ES-I3 (cell line): Measurements from ENCODE around the gene NKX2-3.

Experiments
- H3K36me3 ChIP-seq: 2 replicates; pipeline ENCODE4 v1.6.1; 2013; ENCODE audit warnings: mild to moderate bottlenecking, low read length, control low read depth, moderate library complexity; ENCODE audit not compliant: insufficient read depth
- H3K4me1 ChIP-seq: 2 replicates; pipeline ENCODE4 v1.6.1; 2013; ENCODE audit warnings: mild to moderate bottlenecking, control low read depth, low read length; ENCODE audit not compliant: insufficient read depth
- H3K9ac ChIP-seq: 2 replicates; pipeline ENCODE4 v1.6.1; 2013; ENCODE audit warnings: low read depth, mild to moderate bottlenecking, low read length, moderate library complexity
- H3K9me3 ChIP-seq: 2 replicates; pipeline ENCODE4 v1.6.1; 2013; ENCODE audit warnings: mild to moderate bottlenecking, low read length, moderate library complexity; ENCODE audit not compliant: control insufficient read depth, insufficient read depth

Gene NKX2-3

GRCh38 chr10:99531696-99532593 is 797 bp upstream of the NKX2-3 start:
- H3K4me1 ChIP-seq, result peaks cover 12% of the 10 kb centered on the region; the same call in 1 of the 2 replicates
- H3K36me3 ChIP-seq, result no peaks in the 10 kb centered on the region
- no peak overlapping the region for H3K9ac ChIP-seq
- no peaks in the 10 kb centered on the region for H3K9me3 ChIP-seq

GRCh38 chr10:99533496-99534449 is 1.0 kb downstream of the NKX2-3 start:
- Histone ChIP-seq H3K4me1 (peaks cover 21% of the 10 kb centered on the region; the same call in 1 of the 2 replicates), H3K9me3 (no peaks in the 10 kb centered on the region), H3K36me3 (no peaks in the 10 kb centered on the region), H3K9ac (no peak overlapping the region)

DNA sequence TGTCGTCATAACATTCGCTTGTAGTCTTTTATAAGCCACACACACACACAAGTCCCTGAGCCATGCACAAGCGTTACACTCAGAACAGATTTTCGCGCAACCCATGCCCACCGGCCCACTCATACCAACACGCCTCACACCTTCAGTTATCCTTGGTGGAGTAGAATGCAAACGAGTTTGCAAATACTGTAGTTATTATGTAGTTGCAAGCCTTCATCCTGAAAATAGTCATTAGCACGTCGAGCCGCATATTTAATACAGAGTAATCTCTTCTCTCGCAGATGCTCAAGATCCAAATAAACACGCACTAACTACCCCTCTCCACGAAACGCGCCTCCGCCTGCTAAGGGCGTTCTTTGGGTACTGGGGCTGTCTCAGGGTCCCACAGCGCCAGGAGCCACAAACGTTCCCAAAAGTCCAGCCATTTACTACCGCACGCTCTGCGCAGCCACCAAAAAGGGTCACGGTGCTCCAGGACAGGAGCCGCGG is 1.8 kb downstream of the NKX2-3 start:
- H3K36me3 ChIP-seq, result no peaks in the 10 kb centered on the region
- H3K9ac ChIP-seq, result no peak overlapping the region; the same call in 1 of the 2 replicates
- peaks cover 22% of the 10 kb centered on the region; the same call in 1 of the 2 replicates for H3K4me1 ChIP-seq
- no peaks in the 10 kb centered on the region for H3K9me3 ChIP-seq

DNA sequence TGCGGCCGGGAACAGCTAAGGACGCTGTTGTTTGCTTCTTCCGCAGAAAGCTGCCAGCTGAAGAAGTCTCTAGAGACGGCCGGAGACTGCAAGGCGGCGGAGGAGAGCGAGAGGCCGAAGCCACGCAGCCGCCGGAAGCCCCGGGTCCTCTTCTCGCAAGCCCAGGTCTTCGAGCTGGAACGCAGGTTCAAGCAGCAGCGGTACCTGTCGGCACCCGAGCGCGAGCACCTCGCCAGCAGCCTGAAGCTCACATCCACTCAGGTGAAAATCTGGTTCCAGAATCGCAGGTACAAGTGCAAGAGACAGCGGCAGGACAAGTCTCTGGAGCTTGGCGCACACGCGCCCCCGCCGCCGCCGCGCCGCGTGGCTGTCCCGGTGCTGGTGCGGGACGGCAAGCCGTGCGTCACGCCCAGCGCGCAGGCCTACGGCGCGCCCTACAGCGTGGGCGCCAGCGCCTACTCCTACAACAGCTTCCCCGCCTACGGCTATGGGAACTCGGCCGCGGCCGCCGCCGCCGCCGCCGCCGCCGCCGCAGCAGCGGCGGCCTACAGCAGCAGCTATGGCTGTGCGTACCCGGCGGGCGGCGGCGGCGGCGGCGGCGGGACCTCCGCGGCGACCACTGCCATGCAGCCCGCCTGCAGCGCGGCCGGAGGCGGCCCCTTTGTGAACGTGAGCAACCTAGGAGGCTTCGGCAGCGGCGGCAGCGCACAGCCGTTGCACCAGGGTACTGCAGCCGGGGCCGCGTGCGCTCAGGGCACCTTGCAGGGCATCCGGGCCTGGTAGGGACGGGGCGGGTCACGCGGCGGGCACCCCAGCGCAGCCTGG is 2.4 kb downstream of the NKX2-3 start:
- no peaks in the 10 kb centered on the region for H3K36me3 ChIP-seq
- H3K9me3 ChIP-seq, result no peaks in the 10 kb centered on the region
- peaks cover 19% of the 10 kb centered on the region; the same call in 1 of the 2 replicates for H3K4me1 ChIP-seq
- H3K9ac ChIP-seq, result no peak overlapping the region; the same call in 1 of the 2 replicates

DNA sequence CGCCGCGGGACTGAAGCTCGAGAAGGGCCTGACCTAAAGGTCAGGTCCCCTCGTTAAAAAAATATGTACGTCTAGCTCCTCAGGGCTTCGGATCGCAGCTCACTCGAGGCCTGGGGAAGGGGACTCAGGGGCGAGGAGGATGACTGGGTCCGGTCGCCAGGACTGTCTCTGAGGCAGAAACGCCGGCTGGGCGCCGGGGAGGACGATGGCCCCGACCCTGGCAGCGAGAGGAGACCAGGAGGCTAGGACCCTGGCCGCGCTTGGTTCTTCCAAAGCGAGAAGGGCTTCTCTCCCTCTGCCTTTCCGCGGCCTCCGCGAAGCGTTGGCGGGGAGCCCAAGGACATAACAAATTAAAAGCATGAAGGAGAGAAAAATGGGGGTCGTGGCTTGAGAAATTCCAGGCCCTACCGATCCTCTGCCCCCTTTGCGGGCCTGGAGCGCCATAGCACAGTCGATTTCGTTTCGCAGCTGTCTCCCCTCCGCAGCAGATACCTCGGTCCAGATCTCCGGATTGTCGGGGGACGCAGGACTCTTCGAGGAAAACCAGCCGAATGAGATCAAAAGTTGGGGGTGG is 3.1 kb downstream of the NKX2-3 start:
- no peaks in the 10 kb centered on the region for H3K9me3 ChIP-seq
- no peak overlapping the region; the same call in 1 of the 2 replicates for H3K9ac ChIP-seq
- no peaks in the 10 kb centered on the region for H3K36me3 ChIP-seq
- peaks cover 19% of the 10 kb centered on the region; the same call in 1 of the 2 replicates for H3K4me1 ChIP-seq

DNA sequence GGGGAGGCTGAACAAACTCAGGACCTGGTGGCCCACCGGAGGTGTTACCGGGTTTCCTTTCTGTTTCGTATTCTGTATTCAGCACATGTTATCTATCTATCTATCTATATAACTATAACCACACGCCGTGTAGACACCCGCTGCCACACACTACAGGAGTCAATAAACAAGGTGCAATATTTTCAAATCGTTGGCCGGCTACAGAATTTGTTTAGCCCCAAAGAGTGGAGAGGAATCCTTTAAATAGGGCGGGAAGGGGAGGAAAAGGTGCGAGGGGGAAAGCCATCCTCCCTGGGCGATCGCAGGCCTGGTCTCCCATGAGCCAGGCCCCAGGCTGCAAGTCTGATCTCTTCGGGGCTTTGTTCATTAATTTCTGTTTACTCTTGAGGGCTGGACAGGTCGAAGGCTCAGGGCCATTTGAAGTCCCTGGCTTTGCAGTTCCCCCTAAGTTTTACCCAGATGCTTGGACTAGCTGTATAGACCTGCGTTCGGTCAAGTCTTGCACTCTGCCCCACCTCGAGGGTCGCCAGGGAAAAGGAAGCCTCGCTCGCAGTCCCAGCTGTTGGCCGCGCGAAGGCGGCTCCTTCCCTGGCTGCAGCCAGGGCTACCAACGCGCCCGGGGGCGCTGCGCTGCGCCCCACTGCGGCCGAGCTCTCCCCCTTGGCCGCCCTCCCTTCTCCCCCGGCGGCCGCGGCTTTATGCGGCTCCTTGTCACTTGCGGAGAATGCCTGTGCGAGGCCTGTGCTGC is 3.8 kb downstream of the NKX2-3 start:
- Histone ChIP-seq H3K9me3 (no peaks in the 10 kb centered on the region), H3K36me3 (no peaks in the 10 kb centered on the region), H3K4me1 (peaks cover 19% of the 10 kb centered on the region; the same call in 1 of the 2 replicates), H3K9ac (peak overlapping the region; percentile 49; the same call in 1 of the 2 replicates)

- Histone ChIP-seq H3K4me1 (peaks cover 19% of the 10 kb centered on the region; the same call in 1 of the 2 replicates), H3K36me3 (no peaks in the 10 kb centered on the region), H3K9me3 (no peaks in the 10 kb centered on the region), H3K9ac (peak overlapping the region; percentile 49; the same call in 1 of the 2 replicates)
These were observed 4.6 kb downstream of the NKX2-3 start for GRCh38 chr10:99537086-99537988.

GRCh38 chr10:99537989-99538917 is 5.5 kb downstream of the NKX2-3 start:
- Histone ChIP-seq H3K9ac (peak overlapping the region; percentile 42; the same call in 1 of the 2 replicates), H3K36me3 (no peaks in the 10 kb centered on the region), H3K9me3 (no peaks in the 10 kb centered on the region), H3K4me1 (peaks cover 19% of the 10 kb centered on the region; the same call in 1 of the 2 replicates)

DNA sequence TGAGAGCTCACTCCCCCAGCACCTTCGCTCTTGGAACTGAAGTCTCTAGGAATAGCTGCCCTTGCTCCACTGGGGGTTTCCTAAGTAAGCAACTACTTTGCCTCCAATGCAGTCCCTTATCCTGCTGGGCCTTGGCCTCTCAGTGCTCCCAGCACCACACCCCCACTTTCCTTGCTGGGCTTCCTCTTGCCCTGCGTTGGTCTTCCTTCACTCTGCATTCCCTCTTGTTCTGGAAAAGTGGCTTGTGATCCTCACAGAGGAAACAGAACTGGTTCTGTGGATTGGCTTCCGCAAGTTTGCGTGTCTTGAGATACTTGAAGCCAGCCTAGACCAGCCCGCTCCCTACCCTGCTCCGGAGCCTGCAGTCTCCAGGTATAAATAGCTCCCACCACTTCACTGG is 6.4 kb downstream of the NKX2-3 start:
- Histone ChIP-seq H3K4me1 (peaks cover 15% of the 10 kb centered on the region), H3K9ac (no peak overlapping the region), H3K36me3 (no peaks in the 10 kb centered on the region), H3K9me3 (no peaks in the 10 kb centered on the region)

DNA sequence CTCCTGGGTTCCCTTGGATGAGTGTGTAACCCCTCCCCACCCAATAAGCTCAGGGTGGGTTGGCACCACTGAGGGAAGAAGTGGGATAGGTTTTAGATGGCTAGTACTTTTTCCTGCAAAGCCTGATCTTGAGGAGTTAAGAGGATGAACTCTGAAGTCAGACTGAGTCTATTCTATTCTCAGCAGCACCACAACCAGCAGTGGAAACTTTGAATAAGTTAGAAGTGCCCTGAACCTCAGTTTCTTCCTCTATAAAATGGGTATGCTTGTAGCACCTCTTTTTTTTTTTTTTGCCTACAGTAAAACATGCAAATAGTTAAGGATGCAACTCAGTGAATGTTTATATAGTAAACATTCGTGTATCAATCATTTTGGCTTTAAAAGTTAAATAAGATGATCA is 7.1 kb downstream of the NKX2-3 start:
- peaks cover 15% of the 10 kb centered on the region for H3K4me1 ChIP-seq
- no peak overlapping the region for H3K9ac ChIP-seq
- H3K36me3 ChIP-seq, result no peaks in the 10 kb centered on the region
- H3K9me3 ChIP-seq, result no peaks in the 10 kb centered on the region

DNA sequence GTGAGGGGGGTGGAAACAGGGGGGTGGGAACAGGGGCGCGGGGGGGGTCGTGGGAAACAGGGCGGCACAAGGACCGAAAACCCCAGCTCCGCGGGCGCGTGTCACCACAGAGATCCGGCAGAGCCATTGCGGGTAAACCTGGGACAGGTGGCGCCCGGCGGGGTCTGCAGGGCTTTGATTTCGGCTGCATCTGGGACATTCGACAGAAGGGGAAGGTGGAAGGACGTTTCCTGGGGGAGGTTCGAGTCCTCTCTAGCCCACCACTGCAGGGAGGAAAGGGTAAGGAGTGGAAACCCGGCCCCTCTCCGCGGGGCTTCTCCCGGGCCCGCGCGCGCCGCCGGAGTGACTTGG is 7.5 kb downstream of the NKX2-3 start:
- no peaks in the 10 kb centered on the region for H3K9me3 ChIP-seq
- peaks cover 12% of the 10 kb centered on the region; the same call in 1 of the 2 replicates for H3K4me1 ChIP-seq
- no peaks in the 10 kb centered on the region for H3K36me3 ChIP-seq
- peak overlapping the region; percentile 43; the same call in 1 of the 2 replicates for H3K9ac ChIP-seq
